H4 (cell line): ENCODE data around the gene NPAS3. TPM values are rescaled to one million over a fixed set of nuclear protein-coding genes. Genes with fewer than 3 reads are reported as not detected.

Source experiments
- DNase-seq: peaks from one replicate; pipeline ENCODE4 v3.0.0-alpha.2; 2015; ENCODE audit warnings: low spot score
- total RNA-seq: library from RNA; depleted of rRNA; stranded (reverse); fragments of >200 nt; shearing (Covaris generic); gene quantifications from 2 replicates; pipeline ENCODE4 v1.2.3, GENCODE V29; 2014

NPAS3 gene
- total RNA-seq, 1 experiment from 2014 or later, result 2.6 TPM

DNA sequence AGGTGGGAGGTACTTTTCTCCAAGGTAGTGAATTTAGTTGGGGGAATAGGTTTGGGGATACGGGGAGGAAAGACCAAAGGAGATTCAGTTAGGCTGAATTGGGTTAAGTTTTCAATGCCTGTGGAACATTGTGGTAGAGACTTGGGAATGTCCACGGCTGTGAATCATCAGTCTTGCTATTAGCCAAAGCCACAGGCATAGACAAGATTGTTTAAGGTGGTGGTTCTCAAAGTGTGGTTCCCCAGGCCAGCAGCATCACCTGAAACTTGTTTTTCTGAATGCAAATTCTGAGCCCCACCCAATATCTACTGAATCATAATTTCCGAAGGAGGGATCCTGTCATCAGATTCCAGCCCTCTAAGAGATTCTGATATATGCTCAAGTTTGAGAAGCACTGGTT lies 696.0 kb downstream of the NPAS3 start:
- DNase-seq, result no peak

- DNase-seq, result no peak
These were observed 698.0 kb downstream of the NPAS3 start for GRCh38 chr14:33636716-33637115.

- no peak for DNase-seq
These were observed 703.4 kb downstream of the NPAS3 start for GRCh38 chr14:33642080-33642479.

DNA sequence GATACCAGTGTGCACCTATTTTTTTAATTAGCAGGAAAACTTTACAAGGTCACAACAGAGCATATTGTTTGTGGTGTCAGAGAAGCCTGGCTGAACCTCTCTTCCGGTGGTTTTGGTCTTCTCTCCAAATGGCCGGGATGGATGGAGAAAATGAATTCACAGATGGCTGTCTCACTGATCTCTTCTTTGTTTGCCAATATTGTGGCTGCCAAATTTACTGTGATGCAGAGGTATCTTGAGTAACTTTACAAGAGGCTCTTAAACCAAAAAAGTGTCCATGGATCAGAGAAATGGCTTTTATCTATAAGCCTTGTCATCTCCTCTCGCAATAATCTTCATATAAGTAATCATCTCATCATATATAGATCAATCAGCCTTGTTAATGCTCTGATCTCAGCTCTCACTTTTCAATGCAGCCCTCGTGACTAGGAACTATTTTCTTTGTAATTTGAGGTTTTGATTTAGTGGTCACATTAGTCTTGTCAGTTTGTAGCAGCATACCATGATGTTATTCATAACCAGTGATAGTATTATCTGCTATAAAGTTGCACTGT lies 704.1 kb downstream of the NPAS3 start:
- no peak for DNase-seq

GRCh38 chr14:33643426-33644181 lies 704.9 kb downstream of the NPAS3 start:
- DNase-seq, result no peak

DNA sequence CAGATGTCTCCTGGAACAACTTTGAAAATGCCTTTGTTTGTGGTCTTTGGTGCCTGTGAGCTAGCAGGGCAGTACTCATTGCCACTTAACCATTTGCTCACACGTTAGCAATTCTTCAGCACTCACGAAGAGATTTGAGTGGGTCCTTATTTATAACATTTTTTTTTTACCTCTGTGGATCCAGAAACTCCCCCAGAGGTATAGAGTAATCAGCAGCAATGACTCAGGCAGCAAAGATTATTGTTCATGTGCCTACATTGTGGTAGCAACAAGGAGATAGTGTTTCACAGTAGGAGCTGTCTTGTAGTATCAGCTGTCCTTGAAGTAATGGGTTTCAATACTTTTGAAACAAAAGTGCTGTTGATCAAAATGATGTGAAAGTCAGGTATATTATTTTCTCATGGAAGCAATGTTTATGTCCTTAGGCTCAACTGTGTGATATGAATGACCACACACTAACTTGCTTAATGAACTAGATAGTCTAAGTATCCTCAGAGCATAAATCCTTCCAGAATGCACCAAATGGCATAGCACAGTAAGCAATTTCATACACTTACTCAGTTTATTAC lies 708.1 kb downstream of the NPAS3 start:
- DNase-seq, result peak; percentile 39

GRCh38 chr14:33647385-33647786 lies 708.7 kb downstream of the NPAS3 start:
- DNase-seq, result peak; percentile 78

GRCh38 chr14:33650430-33650829 lies 711.8 kb downstream of the NPAS3 start:
- DNase-seq, result no peak

DNA sequence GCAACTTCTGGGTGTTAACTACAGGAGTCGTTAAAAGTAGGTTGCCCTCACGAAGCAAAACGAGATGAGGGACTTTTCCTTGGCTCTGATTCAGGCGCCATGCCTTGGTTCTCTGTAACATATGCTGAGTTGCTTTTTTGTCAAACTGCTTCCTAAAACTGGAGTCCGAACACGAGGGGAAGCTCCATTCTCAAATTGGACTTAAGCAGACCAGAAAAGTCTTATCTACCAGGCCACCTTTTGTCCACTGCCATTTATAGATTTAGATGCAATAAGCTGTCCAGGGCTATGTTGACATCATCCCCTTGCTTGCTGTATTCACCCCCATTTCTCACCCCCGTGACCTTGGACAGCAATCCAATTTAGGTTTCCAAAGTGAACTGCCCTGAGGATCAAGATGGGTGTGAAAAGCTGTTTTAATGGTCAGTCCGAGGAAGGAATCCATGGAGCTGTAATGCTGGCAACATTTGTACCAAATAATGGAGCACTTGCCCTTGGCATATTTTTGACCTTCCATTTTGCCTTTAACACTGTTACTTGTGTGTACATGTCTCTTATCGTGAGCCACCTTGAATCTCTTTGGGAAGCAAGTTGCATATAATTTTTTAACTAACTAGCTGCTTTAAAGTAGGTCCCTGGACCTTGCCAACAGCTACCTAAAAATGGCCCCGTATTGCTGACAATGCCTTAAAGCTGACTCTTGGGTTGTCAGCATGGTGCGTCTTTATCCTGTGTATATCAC lies 714.1 kb downstream of the NPAS3 start:
- DNase-seq, result no peak

DNA sequence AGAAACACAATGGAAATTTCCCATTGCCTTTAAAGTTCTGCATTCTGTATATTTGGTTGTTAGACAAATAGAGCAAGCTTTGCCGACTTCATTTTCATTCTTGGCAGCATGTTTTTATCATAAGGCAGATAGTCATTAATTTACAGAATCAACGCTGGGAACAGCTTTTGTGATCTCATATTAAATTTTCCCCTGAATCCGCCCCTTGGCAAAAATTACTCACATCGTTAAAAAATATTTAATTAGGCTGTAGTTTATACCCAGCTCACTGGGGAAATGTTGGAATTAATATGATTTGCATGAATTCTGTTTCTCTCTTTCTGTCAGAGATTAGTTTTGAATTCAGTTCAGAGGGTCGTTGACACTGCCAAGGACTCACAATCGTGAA lies 714.6 kb downstream of the NPAS3 start:
- no peak for DNase-seq

DNA sequence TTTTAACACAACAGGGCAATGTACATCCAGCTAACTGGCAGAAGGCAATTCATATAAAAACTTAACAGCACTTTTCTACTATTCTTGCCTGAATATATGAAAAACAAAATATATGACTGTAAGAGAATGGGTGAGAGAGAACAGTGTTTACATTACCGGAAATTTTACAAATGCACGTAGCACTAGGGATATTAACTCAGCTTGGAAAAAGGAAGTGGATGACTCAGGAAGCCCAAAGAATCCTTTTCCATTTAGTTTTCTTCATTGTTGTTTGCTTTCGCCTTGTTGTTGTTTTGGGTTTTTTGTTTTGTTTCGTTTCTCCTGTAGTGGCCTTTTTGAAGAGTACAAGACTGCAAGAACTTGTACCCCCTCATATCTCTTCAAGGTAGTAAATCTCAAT lies 716.7 kb downstream of the NPAS3 start:
- DNase-seq, result no peak

DNA sequence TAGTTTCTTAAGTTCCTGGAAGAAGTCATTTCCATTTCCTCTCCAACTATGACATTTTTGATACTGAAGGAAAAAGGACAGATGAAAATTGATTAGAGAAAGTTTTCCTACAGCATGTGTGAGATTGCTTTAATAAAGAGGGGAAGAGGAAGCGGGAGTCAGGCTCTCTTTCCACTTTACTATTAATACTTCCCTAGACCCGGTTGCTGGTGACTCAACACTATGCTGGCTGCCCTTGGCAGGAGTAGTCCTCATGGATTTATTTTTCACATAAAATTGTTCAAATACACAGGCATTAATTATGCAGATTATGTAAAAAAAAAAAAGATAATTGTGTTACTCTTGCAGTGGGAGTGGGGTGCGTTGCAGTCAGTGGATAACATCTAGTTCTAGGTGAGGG lies 718.8 kb downstream of the NPAS3 start:
- DNase-seq, result no peak

DNA sequence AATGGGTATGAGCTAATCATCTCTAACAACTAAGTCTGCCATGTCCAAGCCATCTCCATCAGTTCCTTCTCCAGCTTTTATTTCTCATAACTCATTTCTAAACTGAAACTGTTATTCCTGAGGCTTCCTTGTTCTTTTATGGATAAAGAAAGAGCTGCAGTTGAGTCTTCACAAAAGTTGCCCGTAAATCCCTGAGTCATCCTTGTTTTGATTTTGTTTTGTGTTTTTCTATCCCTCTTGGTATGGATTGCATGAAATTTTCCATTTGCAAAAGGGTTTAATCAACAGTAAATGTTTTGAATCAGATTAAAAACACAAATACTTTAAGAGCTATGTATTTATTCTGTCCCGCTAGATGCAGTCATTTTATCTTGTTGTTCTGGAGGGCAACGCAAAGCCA lies 721.6 kb downstream of the NPAS3 start:
- DNase-seq, result no peak

- no peak for DNase-seq
These were observed 722.4 kb downstream of the NPAS3 start for GRCh38 chr14:33661101-33661500.

DNA sequence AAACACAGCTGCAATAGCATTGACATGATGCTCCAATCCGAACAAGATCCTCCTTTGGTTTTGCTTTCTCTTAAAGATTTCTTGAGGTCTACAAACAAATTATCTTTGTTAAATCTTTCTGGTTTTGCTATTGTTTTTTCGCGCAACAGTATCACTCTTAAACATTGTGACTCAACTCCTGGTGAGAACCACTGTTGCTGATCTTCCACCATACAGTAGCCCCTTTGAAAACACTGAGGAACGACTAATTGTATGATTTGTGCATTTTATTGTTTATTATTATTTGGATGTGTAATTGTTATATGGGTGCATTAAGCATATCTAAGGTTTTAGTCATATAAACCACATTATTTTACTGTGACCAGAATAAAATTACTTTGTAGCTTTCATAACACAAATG lies 729.4 kb downstream of the NPAS3 start:
- DNase-seq, result peak; percentile 44

DNA sequence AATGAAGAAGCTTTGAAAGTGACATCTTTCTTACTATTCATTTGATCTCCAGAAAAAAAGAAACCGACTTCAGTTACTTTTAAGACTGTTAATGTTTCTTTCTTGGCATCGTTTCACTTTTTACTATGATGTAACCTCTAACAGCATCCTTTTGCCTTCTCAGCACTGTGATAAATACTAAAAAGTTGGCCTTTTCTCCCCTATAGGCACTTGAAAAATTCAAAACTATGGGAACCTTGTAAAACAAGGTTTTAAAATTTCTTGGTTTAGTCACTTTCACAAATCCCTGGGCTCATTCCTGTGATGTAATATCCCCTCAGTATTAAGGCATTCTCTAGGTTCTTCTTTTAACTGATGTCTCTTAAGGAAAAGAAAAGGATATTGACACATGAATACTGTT lies 730.4 kb downstream of the NPAS3 start:
- DNase-seq, result no peak

DNA sequence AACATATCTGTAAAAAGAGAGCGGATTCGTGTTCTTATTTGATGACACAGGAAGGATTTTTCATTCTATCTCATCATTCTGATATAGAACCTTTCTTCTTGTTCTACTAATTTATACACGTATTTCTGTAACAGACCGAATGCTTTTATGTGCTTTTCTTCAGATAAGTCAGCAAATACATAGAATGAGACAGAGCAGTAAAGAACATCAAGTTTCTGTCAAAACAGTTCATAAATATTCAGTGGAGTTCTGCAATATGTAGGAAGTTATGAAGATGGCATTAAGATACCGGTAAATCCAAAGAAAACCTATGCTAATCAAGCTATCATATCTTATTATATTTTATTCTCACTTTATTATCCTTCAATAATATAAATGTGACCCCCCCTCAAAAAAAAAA lies 731.6 kb downstream of the NPAS3 start:
- DNase-seq, result no peak

DNA sequence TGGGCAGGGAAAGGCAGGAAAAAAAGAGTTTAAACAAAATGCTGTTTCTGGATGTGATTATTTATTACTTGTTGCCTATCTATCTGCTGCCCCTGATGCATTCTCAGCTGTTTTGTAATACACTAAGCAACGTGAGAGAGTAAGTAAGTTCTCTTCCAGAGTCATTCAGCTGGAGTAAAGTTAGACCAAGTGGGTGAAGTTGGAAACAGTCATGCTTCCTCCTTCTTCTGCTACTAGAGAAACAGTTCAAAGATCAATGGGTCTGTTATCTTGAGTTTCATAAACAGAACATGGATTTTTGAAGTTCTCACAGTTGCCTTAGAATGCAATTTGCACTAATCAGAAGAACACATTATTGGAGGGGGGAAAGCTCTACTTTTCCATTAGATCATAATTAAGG lies 732.9 kb downstream of the NPAS3 start:
- no peak for DNase-seq

GRCh38 chr14:33674927-33675326 lies 736.2 kb downstream of the NPAS3 start:
- no peak for DNase-seq

- no peak for DNase-seq
These were observed 736.9 kb downstream of the NPAS3 start for GRCh38 chr14:33675415-33676130.

- DNase-seq, result peak; percentile 87
These were observed 737.5 kb downstream of the NPAS3 start for GRCh38 chr14:33676135-33676566.

- no peak for DNase-seq
These were observed 738.2 kb downstream of the NPAS3 start for GRCh38 chr14:33676891-33677290.
